Measurements from ENCODE around the gene NDOR1.

Gene NDOR1

DNA sequence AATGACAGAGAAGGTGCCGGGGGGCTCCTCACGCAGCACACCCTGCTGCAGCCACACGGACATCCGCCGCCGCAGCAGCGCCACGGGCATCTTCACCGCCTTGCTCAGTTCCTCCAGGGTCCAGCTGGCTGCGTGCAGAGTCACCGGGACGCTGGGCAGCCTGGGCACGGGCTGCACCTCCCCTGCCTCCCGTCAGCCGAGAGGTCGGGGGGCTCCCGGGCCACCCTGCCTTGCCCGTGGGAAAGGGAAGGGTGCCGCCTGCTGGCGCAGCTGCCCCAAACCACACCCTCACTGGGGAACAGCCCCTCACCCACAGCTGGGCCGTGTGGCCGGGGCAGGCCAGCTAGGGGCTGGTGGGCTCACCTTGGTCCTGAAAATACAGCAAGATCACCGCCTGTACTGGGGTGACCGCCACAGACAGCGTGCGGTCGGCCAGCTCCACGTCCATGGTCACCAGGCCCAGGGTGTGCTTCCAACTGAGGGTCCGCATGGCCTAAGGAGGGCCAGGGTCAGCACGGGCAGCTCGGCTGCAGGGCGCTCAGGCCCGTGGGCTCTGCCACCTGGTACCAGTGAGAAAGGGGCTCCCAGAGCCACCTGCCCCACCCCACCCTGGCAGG, 30.0 kb upstream of the NDOR1 start:
- Histone ChIP-seq H3K4me3 (ENCODE audit: low read length, poor library complexity, severe bottlenecking) (no peak overlapping the region), H3K9me3 (ENCODE audit: insufficient read depth, low read depth, low read length) (no peaks in the 10 kb centered on the region), H2AFZ (ENCODE audit: low read length) (no peak overlapping the region), H3K9ac (ENCODE audit: low read depth, low read length, poor library complexity, severe bottlenecking) (no peak overlapping the region), H3F3A (ENCODE audit: low read depth) (no peaks in the 10 kb centered on the region), H3K36me3 (ENCODE audit: insufficient read depth, low read length) (peaks cover 6% of the 10 kb centered on the region; the same call in 1 of the 2 replicates), H3K79me2 (ENCODE audit: insufficient read depth, low read length) (no peaks in the 10 kb centered on the region), H3K27me3 (ENCODE audit: insufficient read depth, low read length, poor library complexity, severe bottlenecking) (no peaks in the 10 kb centered on the region), H4K20me1 (ENCODE audit: insufficient read depth, low read length, poor library complexity, severe bottlenecking) (no peaks in the 10 kb centered on the region), H3K4me1 (ENCODE audit: insufficient read depth, low read length, poor library complexity, severe bottlenecking) (peaks cover 4% of the 10 kb centered on the region), H3K9me2 (replicated peaks; ENCODE audit: low read depth, low read length) (no peaks in the 10 kb centered on the region), H3K4me2 (ENCODE audit: low read depth, low read length, poor library complexity, severe bottlenecking) (no peak overlapping the region)
- no peak for TF ChIP-seq EZH2phosphoT487 (IDR thresholded peaks at IDR 0.05; ENCODE audit: borderline replicate concordance)
- TF ChIP-seq, protein P1, sequence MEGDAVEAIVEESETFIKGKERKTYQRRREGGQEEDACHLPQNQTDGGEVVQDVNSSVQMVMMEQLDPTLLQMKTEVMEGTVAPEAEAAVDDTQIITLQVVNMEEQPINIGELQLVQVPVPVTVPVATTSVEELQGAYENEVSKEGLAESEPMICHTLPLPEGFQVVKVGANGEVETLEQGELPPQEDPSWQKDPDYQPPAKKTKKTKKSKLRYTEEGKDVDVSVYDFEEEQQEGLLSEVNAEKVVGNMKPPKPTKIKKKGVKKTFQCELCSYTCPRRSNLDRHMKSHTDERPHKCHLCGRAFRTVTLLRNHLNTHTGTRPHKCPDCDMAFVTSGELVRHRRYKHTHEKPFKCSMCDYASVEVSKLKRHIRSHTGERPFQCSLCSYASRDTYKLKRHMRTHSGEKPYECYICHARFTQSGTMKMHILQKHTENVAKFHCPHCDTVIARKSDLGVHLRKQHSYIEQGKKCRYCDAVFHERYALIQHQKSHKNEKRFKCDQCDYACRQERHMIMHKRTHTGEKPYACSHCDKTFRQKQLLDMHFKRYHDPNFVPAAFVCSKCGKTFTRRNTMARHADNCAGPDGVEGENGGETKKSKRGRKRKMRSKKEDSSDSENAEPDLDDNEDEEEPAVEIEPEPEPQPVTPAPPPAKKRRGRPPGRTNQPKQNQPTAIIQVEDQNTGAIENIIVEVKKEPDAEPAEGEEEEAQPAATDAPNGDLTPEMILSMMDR (conservative IDR thresholded peaks at IDR 0.05; ENCODE audit: low read length): no peak

DNA sequence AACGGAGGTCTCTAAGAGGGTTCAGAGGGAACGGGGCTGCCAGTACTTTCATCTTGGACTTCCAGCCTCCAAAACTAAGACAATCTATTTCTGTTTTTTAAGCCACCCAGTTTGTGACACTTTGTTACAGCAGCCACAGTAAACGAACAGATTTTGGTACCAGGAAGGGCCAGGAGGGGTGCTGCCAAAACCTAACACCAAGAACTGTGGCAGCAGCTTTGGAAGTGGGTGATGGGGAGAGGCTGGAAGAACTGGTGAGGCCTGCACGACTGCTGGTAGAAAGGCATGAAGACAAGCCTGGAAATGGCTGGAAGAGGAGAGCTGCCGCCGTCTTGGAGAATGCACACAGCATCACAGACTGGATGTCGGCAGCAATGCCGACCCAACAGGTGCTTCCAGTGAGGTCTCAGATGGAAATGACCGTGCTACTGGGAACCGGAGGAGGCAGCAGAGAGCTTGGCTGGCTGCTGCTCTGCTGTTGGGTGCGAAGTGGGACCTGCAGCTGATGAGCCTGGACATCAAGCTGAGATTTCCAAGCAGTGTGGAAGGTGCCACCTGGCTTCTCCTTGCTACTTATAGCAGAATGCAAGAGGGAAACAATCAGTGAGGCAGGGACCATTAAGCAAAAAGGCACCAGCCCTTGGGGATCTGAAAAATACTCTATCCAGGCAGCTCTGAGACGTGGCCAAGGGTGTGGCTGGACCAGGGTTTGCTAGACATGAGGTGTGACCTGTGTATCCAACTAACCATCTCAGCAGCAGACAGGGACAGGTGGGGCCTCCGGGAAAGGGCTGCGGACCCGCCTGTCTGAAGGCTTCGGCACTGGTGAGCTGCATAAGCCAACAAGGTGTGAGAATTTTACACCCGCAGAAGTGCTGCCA, 29.0 kb upstream of the NDOR1 start:
- H3K79me2 ChIP-seq (ENCODE audit: insufficient read depth, low read length): no peaks in the 10 kb centered on the region
- H3F3A ChIP-seq (ENCODE audit: low read depth): no peaks in the 10 kb centered on the region
- H3K27me3 ChIP-seq (ENCODE audit: insufficient read depth, low read length, poor library complexity, severe bottlenecking): no peaks in the 10 kb centered on the region
- no peaks in the 10 kb centered on the region for H3K9me2 ChIP-seq (replicated peaks; ENCODE audit: low read depth, low read length)
- H3K9ac ChIP-seq (ENCODE audit: low read depth, low read length, poor library complexity, severe bottlenecking): no peak overlapping the region
- no peaks in the 10 kb centered on the region for H3K4me1 ChIP-seq (ENCODE audit: insufficient read depth, low read length, poor library complexity, severe bottlenecking)
- H3K36me3 ChIP-seq (ENCODE audit: insufficient read depth, low read length): peaks cover 15% of the 10 kb centered on the region; the same call in 1 of the 2 replicates
- H3K4me2 ChIP-seq (ENCODE audit: low read depth, low read length, poor library complexity, severe bottlenecking): no peak overlapping the region
- TF ChIP-seq EZH2phosphoT487 (IDR thresholded peaks at IDR 0.05; ENCODE audit: borderline replicate concordance): no peak
- TF ChIP-seq, protein P1 (conservative IDR thresholded peaks at IDR 0.05; ENCODE audit: low read length): no peak
- H3K9me3 ChIP-seq (ENCODE audit: insufficient read depth, low read depth, low read length): no peaks in the 10 kb centered on the region
- H2AFZ ChIP-seq (ENCODE audit: low read length): no peak overlapping the region
- no peaks in the 10 kb centered on the region for H4K20me1 ChIP-seq (ENCODE audit: insufficient read depth, low read length, poor library complexity, severe bottlenecking)
- no peak overlapping the region for H3K4me3 ChIP-seq (ENCODE audit: low read length, poor library complexity, severe bottlenecking)

DNA sequence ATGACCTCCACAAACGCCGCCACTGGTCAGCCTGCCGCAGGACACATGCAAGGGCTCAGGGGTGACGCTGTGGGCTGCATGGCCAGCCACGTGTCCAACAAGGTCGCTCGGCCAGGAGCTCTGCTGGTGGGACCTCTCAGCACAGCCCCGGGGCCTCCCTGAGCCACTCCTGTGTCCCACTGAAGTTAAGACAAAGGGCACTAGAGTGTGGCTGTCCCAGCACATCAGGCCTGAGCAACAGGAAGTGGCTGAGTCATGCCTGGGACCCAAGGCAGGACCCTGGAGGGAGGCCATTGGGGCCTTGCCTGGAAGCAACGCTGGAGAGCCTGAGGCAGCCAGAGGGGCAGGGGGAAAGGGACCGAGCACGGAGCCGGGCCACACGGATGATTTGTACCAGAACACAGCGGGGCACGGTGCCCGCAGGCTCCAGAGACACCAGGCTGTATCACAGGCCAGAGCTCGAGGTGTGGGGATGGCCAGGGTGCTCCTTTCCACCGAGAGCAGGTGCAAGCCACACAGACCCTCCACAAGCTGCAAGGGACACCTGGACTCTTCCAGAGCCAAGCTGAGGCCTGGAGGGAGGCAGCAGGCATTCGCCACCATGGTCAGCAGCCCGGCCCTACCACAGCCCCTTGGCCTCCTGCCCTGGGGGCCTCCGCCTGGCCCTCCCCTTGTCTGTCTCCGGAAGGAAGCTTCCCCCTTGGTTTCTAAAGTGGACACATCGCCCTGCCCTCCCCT, 27.1 kb upstream of the NDOR1 start:
- Histone ChIP-seq H4K20me1 (ENCODE audit: insufficient read depth, low read length, poor library complexity, severe bottlenecking) (no peaks in the 10 kb centered on the region), H3K4me3 (ENCODE audit: low read length, poor library complexity, severe bottlenecking) (no peak overlapping the region), H3F3A (ENCODE audit: low read depth) (no peaks in the 10 kb centered on the region), H3K9me3 (ENCODE audit: insufficient read depth, low read depth, low read length) (no peaks in the 10 kb centered on the region), H3K4me1 (ENCODE audit: insufficient read depth, low read length, poor library complexity, severe bottlenecking) (no peaks in the 10 kb centered on the region), H3K9me2 (replicated peaks; ENCODE audit: low read depth, low read length) (no peaks in the 10 kb centered on the region), H3K4me2 (ENCODE audit: low read depth, low read length, poor library complexity, severe bottlenecking) (no peak overlapping the region), H3K9ac (ENCODE audit: low read depth, low read length, poor library complexity, severe bottlenecking) (no peak overlapping the region), H3K36me3 (ENCODE audit: insufficient read depth, low read length) (peaks cover 21% of the 10 kb centered on the region; the same call in 1 of the 2 replicates), H3K27me3 (ENCODE audit: insufficient read depth, low read length, poor library complexity, severe bottlenecking) (no peaks in the 10 kb centered on the region), H2AFZ (ENCODE audit: low read length) (no peak overlapping the region), H3K79me2 (ENCODE audit: insufficient read depth, low read length) (no peaks in the 10 kb centered on the region)
- TF ChIP-seq, protein P1 (conservative IDR thresholded peaks at IDR 0.05; ENCODE audit: low read length): no peak
- no peak for TF ChIP-seq EZH2phosphoT487 (IDR thresholded peaks at IDR 0.05; ENCODE audit: borderline replicate concordance)

Measured in Loucy (cell line).